ENCODE results near the gene RPN2.

GRCh38 chr20:37225146-37225545 lies 46.0 kb downstream of the RPN2 start:
- TF ChIP-seq CTCF (conservative IDR thresholded peaks at IDR 0.05; ENCODE audit: low read length): no peak
- TF ChIP-seq EZH2phosphoT487 (IDR thresholded peaks at IDR 0.05; ENCODE audit: borderline replicate concordance, low read depth, low read length): no peak
